Measurements from ENCODE around the gene SLC11A2. TPM values are rescaled to one million over a fixed set of nuclear protein-coding genes. Genes with fewer than 3 reads are reported as not detected.
A peak's percentile ranks its signal among the peaks of the same experiment; 100 is the strongest.
"Not testable (repeated sequence)": the region's sequence is repeated elsewhere in the genome, so short reads cannot be mapped to it uniquely, and the experiment has no call there.

Gene SLC11A2
- polyA plus RNA-seq, 5 donors: 39.9 to 56.7 (median 51.1) TPM

DNA sequence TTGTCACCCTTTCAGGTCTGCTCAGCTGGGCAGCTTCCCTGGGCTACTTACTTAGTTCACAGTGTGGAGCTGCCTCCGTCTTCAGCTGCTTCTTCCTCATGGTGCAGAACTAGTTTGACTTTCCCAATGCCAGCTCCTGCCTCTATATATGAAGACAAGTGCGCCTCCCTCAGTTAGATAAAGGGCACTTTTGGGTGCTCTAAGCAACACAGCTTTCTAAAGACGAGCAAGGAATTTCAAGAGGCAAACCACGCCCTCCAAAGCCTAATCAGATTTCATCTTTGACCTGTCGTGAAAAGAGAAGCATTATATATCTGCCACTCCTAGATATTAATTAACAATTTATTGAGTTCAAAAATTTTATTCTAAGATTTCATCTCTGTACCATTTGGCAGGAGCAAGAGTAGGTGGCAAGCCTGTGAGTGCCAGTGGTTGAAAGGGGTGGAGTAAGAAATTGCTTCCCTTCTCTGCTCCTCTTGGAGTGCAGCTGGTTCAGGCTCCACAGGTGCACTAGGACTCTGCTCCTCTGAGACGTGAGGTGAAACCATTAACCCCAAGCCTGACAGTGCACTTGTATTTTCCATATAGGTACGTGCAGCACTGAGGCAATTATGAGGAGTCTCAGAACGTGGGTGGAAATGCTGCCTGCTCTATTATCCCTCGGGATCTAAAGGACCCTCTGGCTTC is 2.1 kb upstream of the SLC11A2 start:
- DNase-seq: no peak

DNA sequence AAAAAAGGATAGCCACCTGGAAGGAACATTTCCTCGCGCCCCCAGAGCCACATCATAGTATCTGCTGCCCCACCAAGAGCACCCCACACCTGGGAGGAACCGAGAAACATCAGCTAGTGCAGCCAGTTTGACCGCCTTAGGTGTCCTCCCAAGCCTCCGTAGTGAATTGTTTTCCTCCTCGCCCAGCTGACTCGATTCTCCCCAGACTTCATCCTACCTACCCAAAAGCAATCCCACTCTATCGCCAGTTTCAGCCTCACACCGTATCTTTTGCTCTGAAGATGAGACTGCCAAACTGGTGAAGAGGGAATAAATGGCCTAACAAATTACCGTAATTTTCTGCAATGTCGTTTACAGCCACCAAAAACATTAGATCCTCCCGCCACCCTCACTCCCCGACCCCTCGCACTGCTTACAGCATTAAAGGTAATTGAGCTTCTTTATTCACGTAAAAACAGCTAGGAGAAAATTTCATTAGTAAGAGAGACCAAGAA is 1.2 kb upstream of the SLC11A2 start:
- DNase-seq: no peak

DNA sequence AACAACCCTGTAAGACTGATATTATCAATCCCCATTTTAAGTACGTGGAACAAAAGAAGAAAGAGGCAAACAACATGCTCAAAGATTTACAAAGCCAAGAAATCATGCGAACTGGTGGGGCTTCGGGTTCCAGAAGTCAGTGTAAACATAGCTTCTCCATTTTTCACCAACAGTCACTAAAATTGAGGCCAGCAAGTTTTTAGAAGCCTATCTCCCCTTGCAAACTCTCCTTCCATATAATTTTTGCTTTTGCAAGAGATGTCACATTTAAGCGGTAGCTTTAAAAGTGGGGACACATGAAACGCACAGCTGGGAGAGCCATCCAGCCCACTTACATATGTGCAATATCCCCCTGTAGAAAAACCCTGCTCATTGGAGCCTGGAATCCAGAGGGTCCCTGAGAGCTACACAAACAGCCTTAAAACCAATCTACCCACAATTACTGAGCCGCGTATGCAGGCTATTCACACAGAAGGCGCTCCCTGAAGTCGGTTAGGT is 797 bp downstream of the SLC11A2 start:
- peak in 1 of 2 donors; percentile 58 for DNase-seq

DNA sequence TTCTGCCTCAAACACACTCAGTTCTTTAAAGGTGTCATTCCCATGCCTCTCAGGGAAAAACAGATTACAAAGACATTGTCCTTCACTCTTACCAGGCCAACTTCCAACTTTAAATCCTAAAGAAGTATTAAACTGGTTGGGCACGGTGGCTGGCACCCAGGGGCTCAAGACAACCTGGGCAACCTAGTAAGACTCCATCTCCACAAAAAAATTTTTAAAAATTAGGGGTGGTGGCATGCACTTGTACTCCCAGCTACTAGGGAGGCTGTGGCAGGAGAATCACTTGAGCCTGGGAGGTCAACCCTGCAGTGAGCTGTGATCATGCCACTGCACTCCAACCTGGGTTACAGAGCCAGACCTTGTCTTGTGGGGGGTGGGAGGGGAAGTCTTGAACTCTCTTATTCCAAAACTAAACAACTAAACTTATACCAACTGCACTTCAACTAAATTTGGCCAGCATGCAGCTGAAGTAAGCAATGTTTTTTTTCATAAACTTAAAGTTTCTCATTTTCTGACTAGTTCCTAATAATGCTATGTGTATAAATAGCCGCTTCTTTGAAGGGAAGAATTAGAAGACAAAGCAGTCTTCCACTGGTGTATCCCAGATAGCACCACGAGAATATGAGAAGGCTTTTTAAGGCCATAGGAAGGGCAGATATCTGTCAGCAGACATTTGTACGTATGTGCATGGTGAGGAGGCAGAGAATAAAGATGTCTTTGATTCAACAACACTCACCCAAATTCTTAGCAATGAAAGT is 2.4 kb downstream of the SLC11A2 start:
- no peak for DNase-seq

DNA sequence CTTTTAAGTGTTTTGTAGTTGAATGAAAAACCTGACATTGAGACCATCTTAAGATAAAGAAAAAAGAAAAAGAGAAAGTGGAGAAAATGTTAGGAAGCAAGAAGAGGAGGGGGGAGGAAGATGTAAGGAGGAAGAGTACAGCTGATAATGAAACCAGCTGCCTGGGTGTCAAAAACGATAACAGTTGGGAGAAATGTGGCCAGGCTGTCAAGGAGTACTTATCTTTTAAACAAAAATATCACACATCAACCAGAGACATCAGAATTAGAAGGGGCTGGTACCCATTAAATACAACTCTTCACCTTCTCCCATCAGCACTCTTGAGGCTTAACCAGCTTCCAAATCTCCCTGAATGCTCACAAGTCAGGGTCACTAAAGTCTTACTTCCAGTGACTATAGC is 4.5 kb downstream of the SLC11A2 start:
- no peak for DNase-seq

DNA sequence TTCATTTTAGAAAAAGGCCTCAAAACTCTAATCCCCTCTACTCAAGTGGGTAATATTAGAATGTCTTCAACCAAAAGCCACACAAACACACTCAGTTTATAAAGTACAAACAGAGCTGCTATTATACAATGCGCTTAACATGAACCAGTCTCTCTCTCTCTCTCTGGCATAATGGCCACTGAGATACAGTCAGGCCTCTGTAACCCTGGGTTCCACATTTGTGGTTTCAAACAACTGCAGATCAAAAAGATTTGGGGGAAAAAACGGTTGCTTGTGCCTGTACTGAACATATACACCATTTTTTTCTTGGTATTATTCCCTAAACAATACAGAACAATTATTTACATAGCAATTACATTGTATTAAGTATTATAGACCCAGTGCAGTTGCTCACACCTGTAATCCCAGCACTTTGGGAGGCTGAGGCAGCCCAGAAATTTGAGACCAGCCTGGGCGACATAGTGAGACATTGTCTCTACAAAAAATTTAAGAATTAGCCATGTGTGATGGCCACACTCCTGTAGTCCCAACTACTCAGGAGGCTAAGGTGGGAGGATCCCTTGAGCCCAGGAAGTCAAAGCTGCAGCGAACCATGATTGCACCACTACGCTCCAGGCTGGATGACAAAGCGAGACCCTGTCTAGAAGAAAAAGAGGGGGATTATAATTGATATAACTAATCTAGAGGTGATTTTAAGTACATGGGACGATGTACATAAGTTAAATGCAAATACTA is 5.6 kb downstream of the SLC11A2 start:
- no peak for DNase-seq

DNA sequence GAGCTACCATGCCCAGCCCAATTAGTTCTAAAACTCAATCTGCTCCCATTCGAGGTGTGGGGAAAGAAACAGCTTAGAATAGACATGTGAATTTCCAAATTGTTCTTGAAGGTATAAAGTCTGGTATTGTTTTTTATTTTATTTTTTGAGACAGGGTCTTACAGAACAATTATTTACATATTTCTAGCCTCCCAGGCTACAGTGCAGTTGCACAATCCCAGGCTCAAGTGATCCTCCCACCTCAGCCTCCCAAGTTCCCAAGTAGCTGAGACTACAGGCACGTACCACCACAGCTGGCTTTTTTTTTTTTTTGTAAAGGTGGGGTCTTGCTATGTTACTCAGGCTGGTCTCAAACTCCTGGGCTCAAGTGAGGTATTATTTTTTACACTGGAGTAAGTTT is 6.3 kb downstream of the SLC11A2 start:
- DNase-seq: no peak

DNA sequence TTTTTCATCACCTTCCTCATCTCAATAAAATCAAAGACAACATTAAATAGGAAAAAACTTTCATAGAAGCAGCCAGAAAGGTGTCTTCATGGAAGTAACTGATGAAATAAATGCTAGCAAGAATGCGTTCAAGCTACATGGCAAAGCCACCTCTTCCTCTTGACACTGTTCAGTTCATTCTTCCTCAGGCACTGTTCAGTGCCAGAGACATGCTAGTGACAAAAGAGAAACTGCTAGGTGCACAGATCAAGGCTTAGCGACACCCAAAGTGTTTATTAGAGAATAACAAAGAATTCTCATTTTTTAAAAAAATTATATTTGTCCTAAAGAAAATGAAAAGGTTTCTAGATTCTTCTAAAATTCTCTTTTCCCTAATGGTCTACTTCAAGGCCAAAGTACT is 7.2 kb downstream of the SLC11A2 start:
- DNase-seq: no peak

DNA sequence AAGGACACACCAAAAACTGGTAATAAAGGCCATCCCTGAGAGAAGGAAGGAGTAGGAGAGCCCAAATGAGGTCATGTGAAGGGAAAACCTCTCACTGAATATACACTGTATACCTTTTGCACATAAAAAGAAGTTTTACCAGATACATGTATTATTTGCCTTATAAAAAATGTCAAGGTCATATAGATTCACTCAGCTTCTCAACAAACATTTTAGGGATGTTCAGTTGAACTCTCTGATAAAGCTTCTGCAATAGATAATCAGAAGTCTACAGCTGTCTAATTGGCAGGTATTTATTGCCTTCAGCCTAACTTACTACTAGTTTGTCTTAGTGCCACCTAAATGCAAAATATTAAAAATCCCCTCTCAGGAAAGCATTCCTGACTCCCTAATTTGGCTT is 8.7 kb downstream of the SLC11A2 start:
- no peak for DNase-seq

DNA sequence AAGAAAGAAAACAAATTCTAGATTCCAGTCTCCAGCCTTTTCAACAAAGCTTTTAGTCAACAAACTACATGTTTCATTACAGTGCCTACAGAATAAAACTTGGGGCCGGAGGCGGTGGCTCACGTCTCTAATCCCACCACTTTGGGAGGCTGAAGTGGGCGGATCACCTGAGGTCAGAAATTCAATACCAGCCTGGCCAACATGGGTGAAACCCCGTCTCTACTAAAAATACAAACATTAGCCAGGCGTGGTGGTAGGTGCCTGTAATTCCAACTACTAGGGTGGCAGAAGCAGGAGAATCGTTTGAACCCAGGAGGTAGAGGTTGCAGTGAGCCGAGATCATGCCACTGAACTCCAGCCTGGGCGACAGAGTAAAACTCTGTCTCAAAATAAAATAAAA is 11.7 kb downstream of the SLC11A2 start:
- DNase-seq: not testable (repeated sequence)

DNA sequence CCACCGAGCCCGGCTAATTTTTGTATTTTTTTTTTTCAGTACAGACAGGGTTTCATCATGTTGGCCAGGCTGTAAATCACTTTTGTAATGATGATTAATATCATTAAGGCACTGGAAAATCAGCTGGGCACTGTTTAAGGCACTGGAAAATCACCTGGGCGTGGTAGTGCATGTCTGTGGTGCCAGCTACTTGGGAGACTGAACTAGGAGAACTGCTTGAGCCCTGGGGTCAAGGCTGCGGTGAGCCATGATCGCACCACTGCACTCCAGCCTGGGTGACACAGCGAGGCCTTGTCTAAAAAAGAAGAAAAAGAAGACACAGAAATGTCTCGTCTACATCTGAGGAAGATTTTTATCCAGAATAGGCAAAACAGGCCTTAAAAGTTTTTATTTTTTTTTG is 12.7 kb downstream of the SLC11A2 start:
- no peak for DNase-seq

DNA sequence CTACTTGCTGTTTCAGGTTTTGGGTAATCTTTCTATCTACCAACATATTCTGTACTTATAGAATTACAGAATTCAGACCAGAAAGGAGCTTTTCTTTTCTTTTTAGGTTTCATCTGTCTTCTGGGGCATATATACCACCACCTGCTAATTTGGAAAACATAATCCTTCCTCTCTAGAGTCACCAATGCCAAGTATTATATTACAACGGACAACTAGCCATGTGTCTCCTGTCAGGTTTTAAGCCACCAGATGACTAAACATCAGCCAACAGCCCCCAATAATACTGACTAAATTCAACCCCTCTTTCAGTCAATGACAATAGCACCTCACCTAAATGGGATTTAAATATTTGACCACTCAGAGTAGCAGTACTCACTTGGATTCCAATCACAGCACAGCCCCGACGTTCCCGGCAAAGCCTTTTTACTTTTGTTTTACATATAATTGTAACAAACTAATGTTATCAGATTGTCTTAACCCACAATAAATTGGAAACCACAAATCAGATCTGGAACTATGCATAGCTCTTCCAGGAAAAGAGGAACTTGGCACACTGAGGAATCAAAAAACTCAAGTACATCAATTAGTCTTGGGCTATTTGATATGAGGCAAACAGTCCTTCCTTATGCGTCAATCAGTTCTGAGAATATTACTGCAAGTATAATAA is 13.5 kb downstream of the SLC11A2 start:
- no peak for DNase-seq

DNA sequence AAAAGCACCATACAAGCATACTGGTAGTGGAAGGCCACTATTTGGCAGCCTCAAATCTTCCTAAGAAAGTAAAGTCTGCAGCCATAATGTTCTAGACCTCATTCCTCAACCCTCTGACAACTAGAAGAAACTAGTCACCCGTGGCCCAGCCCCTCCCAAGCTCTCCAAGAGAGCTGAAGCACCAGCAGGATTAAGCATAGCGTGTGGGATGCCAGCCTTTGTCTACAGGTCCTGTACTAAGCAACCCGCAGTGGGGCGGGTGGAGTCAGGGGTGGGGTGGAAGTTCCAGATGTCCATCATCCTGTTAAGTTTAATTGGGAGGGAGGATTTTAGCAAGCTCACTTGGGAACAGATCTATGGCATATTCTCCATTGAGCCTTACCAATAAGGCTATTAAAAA is 14.2 kb downstream of the SLC11A2 start:
- DNase-seq: no peak

DNA sequence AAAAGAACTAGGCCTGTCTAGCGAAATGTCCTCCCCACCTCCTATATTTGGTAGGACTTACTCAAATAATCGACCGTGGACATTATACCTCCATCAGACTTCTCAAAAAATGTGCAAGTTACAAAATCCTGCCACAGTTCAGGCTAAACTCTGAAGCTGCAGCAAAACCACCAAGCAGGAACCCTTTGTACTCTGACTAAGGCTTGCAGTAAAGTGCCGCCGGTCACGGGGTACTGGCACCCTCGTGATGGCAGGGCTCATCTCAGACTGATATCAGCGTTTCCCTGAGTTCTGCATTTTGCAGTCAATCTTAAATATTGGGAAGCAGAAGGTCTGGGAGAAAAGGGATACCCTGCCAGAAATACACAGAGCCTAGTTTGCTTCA is 17.1 kb downstream of the SLC11A2 start:
- no peak for DNase-seq

DNA sequence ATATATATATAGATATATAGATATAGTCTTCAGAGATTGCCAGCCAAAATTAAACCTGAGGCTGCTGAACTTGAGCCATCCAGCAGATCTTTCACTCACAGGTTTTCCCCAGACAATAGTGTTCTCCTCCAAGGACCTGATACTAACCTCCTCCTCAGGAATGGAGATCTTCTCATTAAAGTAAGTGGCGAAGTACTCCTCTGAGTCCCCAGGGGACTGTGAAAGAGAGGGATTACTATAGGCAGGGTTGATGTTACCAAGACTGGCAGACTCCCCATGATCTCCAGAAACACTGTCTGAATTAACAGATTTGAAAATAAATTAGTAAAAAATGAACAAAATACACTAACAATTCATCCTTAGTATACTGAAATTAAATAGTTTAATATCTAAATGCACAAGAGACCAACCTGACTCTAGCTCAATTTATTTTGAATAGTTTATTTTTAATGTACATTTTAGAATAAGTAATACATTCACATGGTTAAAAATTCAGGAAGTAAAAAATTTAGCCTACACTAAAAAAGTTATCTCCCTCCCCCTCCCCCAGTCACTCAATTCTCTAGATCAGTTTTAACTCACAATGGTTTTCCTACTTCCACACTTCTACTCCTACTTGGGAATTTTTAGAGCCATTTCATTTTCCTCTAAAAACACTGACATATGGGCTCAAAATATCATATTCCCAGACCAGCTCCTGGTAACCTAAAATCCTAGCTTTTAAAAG is 17.7 kb downstream of the SLC11A2 start:
- no peak for DNase-seq

DNA sequence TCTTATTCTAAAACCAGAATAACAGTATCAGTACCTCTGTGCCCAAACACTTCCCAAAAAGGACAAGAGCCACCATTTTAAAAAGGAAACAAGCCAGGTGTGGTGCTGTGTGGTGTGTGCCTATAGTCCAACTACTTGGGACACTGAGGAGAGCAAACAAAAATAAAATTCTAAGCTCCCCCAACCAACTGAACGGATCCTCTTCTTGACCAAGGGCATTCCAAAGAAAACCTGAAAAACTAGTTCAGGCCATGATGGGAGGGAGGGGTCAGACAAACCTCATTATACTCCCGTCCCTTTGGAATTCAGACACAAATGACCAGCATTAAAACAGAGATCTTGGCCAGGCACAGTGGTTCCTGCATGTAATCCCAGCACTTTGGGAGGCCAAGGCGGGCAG is 20.5 kb downstream of the SLC11A2 start:
- DNase-seq: peak; percentile 25 to 32

DNA sequence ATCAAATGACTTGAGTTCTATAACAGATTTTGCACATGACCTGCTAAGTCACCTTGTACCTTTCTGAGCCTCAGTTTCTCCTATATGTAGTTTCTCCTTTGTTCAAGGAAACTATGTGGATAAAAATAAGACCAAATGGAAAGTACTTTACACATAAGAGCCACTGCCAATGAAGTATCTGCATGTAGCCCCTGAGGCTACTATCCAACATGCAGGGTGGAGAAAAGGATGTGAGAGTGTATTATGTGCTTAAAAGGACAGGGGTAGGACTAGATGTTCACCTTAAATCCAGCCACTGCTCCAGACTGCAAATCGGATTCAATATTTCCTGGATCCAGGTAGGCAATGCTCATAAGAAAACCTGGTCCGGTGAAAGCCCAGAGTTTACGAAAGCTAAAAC is 21.2 kb downstream of the SLC11A2 start:
- DNase-seq: no peak

DNA sequence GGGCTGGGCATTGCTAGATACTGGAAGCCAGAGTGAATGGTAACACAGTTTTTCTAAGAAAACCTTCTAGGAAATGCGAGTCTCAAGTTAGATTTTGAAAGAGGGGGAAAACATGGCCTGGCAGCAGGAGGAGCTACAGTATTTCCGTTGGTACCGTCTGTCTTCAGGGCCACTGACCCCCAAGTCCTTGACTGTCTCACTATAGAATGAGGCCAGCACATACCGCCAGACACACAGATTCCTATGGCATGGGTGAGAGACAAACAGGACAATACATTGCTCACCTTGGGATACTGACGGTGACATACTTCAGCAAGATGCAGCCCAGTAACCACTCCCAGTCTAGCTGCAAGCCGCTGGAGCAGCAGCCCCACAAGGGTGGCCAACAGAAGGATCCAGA is 21.7 kb downstream of the SLC11A2 start:
- DNase-seq: no peak

DNA sequence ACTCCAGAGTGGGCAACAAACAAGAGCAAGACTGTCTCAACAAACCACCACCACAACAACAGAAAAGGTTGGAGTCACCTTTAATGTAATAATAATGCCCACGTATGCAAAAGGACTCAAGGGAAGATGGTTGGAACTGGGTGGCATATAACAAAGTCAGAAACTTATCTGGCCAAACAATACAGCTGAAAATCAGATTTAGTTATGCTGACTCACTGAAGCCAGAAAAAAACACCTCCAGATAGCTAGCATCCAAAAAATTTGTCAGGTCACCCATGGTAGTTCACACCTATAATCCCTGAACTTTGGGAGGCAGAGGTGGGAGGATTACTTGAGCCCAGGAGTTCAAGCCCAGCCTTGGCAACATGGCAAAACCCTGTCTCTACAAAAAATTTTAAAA is 24.4 kb downstream of the SLC11A2 start:
- no peak for DNase-seq

DNA sequence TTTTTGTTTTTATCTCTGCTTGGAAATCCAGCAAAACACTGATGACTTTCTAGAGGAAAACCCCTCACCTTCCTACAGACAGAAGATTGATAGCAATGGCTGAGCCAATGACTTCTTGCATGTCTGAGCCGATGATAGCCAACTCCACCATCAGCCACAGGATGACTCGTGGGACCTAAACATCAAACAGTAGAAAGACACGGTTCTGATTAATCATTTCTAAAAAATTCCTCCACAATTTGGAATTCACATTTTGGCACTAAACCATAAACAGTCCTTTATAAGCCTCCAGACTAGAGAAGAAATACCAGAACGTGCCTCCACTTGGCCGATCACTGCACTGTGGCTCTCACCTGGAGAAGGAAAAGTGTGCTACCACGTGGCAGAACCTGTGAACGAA is 25.9 kb downstream of the SLC11A2 start:
- DNase-seq: no peak

DNA sequence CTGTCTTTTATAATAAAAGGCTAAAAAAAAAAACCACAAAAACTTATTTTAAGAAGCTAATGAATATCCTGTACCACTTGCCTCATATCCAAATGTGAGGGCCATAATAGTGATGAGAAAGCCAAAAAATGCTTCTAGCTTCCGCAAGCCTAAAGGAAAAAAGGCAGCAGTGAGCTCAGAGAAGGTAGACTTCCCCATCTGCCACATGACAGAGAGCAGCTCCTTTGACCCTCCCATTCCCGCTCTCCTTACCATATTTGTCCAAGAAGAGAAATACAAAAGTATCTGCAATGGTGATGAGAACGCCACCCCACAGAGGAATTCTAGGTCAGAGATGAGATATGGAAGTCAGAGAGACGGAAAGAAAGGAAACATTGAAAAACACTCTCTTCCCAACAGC is 27.1 kb downstream of the SLC11A2 start:
- DNase-seq: no peak

All from right lung (tissue), 5 donors.